GM19025 (cell line): ENCODE measurements around the gene MAVS.
"Not testable (repeated sequence)": the region's sequence is repeated elsewhere in the genome, so short reads cannot be mapped to it uniquely, and the experiment has no call there.

Experiments
- ATAC-seq: cut with Tn5 transposase; IDR thresholded peaks from one replicate; pipeline ENCODE4 v1.9.1; 2021; ENCODE audit warnings: mild to moderate bottlenecking, low read depth, moderate library complexity; ENCODE audit not compliant: unreplicated experiment

The MAVS gene

DNA sequence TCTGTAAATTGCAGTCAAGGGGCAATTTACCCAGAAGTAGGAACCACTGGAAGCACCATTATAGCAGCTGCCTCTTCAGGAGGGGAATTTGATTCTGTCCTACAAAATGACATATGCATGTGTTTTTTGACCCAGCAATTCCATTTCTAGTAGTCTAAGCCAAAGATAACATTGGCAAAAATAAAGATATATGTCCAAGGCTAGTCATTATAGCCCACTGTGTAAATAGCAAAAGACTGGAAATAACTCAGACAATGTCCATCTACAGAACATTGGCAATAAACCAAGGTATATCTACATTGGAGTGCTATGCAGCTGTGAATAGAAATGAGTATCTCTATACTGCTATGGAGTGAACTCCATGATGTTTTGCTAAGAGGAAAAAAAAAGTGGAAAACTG lies 30.0 kb downstream of the MAVS start:
- no peak for ATAC-seq

DNA sequence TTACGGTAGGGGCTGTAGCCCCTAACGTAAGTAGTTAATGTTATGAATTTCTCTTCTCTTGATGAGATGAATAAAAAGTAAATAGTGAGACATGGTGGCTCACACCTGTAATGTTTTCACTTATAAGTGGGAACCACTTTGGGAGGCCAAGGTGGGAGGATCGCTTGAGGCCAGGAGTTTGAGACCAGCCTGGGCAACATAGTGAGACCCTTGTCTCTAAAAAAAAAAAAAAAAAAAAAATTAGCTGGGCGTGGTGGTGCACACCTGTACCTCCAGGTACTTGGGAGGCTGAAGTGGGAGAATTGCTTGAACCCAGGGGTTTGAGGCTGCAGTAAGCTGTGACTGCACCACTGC lies 32.3 kb downstream of the MAVS start:
- not testable (repeated sequence) for ATAC-seq

DNA sequence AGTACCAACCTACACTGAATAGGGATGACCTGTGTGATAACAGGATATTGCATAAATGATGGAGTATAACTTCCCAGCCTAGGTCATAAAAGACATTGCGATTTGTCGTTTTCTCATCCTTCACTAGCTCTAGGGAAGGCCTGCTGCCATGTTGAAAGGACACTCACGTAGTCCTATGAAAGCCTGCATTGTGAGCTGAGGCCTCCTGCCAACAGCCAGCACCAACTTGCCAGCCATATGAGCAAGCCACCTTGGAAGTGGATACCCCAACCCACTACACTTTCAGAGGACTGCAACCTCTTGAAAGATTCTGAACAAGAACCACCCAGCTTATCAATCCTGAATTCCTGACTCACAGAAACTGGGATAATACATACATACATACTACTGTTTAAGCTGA lies 39.1 kb downstream of the MAVS start:
- ATAC-seq = no peak

DNA sequence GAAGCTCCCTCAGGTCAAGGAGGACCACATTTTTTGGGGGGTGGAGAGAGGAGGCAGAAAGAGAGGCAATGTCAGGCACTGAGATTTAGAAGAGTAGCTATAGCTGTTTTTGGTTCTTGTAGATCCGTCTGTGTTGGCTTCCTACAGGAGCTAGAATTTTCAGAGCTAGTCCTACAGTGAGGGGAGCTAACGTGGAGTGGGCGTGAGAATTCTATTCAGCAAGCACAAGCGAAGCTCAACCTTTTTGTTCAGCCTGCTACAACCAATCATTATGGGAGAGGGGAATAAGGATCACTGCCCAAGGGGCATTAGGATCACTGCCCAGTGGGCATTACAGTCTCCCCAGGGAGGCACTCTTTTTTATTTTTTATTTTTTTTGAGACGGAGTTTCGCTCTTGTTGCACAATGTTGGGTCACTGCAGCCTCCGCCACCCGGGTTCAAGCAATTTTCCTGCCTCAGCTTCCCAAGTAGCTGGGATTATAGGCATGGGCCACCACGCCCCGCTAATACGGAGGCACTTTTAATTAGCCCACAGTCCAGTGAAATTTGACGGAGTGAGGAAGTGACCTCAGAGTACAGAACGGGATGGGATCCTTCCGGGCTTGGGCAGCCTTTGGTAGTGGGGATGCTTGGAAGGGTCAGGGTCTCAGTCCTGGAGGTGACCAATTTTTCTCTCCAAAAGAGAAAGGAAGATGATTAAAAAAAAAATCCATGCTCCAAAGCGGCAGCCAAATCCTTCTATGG lies 41.4 kb downstream of the MAVS start:
- no peak for ATAC-seq

DNA sequence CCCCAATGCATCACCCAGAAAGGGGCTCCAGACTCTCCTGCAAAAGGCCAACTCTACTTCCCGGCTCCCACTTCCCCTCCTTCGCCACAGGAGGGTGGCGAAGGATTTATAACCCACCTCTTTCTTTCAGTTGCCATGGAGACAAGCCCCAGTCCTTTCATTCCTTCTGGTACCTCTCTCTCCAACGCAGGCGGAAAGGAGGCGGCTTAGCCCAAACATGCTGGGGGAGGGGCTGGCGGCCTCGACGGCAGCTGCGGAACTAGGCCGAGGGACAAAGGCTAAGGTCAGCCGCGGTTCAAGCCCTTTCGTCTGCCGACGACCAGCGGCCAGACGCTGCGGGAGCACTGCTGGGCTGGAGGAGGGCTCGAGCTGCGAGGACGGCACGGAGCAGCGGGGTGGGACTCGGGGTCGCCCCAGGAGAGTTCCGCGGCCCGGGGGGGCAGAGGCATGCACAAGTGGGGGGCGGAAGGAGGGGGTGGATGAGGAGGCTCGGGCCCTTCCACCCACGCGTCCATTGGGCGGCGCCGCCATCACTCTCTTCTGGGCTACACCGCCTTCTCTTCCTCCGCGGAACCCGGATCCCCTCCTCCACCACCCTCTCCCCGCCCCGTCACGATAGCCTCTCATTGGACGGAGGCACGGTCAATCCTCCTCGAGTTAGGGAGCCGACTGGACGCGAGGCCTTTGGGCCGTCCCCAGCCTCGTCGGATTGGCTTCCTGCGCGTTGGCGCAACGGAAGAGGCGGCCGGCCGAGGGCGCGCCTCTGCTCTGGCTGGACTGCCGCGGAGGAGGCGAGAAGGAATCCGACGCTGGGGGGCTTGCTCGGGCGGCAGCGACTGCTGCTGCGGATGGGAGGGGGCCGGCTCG lies 42.2 kb downstream of the MAVS start, which contains the start of gene PANK2:
Gene PANK2 (plus strand): TSS at position 766 of the 867 bp plus-strand sequence.
- peak; percentile 97 for ATAC-seq

DNA sequence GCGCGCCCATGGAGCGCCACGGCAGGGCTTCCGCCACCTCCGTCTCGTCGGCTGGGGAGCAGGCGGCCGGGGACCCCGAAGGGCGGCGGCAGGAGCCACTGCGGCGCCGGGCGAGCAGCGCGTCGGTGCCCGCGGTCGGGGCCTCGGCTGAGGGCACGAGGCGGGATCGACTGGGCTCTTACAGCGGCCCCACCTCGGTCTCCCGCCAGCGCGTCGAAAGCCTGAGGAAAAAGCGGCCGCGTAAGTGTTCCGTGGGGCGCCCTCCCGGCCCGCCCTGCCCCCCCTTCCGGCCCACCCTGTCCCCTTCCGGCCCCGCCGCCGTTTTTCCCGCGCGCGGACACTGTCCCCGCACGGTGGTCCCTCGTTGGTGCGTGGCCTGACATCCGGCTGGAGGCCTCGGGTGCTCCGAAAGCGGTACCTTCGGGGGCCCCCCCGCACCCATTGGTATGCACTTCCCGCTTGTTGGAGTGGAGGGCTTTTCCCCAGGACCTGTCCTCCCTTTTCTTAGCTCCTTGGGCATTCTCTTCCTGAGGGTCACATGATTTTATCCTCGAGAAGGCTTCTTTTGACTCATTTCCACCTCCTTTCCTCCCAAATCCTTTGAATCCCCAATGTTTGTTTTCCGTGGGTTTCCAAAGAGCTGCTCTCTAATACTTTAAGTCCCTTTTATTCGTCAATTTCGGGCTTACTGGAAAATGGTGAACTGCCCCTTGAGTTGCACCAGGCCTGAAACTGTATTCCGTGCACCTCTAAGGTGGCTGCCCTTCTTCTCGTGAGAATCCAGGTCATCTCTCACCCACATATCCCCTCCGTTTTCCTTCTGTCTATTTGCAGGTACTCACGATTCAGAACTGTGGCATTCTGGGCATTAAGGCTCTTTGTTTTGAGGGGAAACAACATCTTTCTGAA lies 43.1 kb downstream of the MAVS start:
- ATAC-seq = peak; percentile 14

DNA sequence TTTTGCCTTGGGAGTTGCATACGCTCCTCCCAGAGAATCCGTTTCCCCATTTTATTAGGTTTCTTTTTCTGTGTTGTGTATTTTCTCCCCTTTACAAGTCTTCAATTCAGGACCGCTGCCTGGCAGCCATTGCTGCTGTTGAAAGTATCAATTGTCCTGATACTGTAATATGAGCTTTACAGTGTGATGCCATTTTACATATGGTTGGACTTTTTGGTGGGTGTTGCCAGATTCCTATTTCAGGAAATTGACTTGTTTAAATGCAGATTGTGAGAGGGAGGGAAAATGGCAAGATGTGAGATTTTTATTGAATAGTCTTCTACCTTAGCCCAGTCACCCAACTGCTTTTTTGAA lies 43.7 kb downstream of the MAVS start:
- ATAC-seq = no peak

DNA sequence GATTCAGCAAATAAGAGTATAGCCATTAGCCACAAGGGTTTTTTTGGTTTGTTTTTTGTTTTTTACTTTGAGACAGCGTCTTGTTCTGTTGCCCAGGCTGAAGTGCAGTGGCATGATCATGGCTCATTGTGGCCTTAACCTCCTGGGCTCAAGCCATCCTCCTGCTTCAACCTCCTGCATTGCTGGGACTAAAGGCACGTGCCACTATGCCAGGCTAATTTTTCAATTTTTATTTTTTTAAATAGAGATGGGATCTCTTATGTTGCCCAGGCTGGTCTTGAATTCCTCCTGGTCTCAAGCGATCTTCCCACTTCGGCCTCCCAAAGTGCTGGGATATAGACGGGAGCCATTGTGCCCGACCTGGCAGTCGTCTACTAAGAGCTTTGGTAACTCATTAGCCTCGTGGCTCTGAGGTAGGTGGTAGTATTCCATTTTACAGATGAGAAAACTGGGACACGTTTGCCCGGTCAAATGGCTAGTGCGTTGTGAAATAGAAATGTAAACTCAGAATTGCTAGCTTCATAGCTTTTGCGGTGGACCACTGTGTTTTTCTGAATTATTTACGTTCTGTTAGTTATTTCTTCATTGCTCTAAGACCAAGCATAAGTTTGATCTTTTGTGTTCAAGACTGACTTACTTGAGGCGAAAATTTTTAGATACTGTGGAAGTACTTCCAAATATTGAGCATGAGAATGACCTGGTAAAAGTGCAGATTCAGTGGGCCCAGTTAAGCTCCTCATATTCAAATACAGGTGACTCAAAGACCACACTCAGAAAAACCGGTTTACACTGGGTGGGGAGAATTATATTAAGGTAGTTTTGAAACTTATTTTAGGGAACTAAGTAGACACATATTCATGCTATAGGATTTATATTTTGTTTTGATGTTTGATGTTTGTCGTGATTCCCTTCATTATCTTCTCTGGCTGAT lies 44.6 kb downstream of the MAVS start:
- ATAC-seq = no peak

DNA sequence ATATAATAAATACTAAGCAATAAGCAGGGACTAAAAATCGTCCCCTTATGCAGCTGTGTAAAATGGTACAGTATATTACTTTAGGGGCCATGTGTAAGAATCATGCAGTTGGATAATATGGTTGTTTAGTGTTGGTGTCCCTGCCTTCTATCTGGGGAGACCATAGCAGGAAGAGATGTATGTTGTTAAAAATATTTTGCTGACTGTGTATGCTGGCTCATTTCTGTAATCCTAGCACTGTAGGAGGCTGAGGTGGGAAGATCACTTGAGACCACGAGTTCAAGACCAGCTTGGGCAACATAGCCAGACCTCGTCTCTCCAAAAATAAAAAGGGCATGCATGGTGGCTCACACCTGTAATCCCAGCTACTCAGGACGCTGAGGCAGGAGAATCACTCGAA lies 48.2 kb downstream of the MAVS start:
- ATAC-seq = no peak

DNA sequence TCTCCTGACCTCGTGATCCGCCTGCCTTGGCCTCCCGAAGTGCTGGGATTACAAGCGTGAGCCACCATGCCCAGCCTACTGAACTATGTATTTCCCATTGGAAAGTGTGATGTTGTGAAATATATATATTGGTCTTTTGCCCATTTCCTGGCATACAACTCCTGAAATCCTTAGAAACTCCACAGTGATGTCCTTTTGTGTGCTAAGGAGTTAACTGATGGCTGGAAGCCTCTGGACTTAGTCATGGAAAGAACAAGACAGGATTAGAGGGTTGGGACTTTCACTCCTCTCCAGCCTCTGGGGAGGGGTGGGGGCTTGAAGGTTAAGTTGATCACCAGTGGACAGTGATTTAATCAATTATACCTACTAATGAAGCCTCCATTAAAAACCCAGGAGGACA lies 49.7 kb downstream of the MAVS start:
- no peak for ATAC-seq

DNA sequence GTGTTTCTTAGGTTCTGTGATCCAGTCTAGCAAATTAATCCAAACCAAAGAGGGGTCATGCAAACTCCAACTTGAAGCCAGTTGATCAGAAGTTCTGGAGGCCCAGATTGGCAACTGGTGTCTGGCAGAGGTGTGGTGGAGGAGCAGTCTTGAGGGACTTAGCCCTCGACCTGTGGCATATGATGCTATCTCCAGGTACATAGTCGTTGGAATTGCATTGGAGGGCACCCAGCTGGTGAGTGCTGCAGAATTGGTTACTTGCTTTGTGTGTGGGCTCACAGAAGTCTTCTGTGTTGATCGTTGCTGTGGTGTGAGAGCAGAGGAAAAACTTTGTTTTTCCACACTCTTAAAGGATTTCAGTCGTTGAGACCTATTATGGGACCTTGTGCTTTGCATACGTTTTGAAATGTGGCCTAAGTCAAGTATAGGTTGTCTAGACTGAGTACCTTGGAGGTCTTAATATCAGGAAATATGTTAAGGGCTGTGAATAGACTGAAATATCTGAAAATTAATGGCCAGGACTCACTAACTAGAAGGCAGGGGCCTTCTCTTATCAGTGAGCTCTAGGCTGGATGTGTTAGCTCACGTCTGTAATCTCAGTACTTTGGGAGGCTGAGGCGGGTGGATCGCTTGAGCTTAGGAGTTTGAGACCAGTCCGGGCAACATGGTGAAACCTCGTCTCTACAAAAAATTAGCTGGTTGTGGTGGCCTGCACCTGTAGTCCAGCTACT lies 50.4 kb downstream of the MAVS start:
- no peak for ATAC-seq

DNA sequence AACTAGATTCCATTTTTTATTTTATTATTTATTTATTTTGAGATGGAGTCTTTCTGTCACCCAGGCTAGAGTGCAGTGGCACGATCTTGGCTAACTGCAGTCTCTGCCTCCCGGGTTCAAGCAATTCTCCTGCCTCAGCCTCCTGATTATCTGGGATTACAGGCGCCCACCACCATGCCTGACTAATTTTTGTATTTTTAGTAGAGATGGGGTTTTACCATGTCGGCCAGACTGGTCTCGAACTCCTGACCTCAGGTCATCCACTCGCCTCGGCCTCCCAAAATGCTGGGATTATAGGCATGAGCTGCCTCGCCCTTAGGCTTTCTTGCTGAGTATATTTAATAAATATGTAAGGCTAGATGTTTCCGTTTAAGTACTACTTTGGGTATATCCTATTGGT lies 51.5 kb downstream of the MAVS start:
- not testable (repeated sequence) for ATAC-seq

DNA sequence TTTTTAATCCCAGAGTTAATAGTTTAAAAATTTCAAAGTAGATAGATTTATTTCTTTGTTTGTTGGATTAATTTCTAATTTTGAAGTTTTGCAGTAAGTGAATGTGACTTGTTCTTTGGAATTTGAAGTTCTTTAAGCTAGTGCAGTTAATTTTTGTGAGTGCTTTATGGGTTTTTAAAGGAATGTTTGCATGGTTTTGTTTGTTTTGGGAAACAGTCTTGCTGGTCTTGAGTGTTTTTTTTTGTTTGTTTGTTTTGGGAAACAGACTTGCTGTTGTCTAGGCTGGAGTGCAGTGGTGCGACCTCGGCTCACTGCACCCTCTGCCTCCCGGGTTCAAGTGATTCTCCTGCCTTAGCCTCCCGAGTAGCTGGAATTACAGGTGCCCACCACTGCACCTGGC lies 52.0 kb downstream of the MAVS start:
- ATAC-seq = no peak

DNA sequence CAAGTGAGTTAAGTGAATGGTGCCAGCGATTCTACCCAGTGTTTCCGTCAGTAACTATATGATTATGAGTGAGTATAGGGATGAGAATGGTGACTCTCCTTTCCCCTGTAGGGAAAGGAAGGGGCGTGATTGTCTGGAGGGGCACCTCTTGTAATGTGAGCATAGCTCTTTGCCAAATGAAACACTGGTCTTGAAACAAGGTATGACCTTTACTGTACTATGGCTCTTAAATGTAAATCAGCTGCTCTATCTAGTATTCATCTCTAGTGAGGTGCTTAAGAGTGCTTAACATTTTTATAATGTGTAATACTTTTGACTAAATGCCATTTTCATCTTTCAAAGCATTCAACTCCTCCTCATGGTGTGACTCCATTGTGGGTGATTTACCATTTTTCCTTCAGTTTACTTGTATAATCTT lies 53.6 kb downstream of the MAVS start:
- ATAC-seq = no peak

DNA sequence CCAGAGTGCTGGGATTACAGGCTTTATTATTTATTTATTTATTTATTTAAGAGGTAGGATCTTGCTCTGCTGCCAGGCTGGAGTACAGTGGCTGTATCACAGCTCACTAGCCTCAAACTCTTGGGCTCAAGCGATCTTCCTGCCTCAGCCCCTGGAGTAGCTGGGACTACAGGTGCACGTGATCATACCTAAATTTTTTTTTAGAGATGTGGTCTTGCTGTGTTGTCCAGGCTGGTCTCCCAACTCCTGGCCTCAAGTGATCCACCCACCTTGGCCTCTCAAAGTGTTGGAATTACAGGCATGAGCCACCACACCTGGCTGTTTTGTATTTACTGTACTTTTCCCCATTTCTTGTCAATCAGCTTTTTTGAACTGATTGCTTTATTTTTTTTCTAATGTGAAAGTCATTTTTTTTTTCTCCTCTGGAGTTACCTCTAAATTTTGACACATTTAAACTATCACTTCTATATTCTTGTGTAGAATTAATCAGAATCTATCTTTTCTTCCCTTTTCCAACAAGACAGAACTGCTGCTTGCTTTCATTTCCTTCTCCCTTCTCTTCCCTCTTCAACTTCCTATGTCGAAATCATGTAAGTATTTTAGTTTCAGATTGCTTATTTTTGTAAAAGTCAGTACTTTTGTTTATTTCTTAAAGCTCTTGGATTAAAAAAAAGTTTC lies 54.5 kb downstream of the MAVS start:
- ATAC-seq = no peak

DNA sequence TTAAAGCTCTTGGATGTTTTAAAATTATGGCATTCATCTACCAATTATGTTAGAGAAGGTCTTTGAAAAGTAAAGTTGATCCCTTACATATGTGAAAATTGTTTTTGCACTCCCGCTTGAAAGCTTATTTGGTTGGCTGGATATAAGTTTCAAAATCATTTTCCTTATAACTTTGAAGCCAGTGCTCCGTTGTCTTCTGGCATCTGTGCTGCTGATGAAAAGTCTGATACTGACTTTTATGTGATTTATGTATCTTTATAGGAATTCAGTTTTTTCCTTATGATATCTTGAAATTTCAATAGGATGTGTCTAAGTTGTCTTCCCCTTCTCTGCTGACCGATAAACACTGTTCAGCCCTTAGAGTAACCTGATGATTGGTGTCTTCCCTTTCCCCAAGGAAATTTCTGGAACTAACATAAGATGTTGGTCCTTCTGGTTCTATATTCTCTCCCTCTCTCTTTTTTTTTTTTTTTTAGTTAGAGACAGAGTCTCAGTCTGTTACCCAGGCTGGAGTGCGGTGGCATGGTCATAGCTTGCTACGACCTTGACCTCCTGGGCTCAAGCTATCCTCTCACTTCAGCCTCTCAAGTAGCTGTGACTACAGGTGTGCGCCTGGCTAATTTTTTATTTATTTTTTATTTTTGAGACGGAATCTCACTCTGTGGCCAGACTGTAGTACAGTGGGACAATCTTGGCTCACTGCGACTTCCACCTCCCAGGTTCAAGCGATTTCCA lies 55.2 kb downstream of the MAVS start:
- ATAC-seq = no peak

DNA sequence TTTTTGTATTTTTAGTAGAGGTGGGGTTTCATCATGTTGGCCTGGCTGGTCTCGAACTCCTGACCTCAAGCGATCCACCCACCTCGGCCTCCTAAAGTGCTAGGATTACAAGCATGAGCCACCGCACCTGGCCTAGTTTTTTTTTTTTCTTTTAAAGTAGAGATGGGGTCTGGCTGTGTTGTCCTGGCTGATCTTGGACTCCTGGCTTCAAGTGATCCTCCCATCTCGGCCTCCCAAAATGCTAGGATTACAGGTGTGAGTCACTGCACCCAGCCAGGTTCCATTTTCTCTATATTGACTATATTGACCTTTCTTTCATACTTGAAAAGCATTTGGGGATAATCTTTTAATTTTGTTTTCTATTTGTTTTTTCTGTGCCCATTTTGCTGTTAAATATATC lies 55.8 kb downstream of the MAVS start:
- ATAC-seq = no peak

DNA sequence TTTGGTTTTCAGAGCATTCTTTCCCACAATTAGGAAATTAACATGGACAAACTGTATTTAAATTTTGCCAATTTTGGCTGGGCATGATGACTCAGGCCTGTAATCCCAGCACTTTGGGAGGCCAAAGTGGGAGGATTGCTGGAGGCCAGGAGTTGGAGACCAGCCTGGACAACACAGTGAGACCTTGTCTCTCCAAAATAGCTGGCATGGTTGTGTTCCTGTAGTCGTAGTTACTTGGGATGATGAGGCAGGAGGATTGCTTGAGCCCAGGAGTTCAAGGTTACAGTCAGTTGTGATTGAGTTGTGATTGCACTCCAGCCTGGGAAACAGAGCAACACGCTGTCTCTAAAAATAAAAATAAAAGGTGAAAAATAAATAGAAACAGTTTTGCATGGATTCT lies 57.6 kb downstream of the MAVS start:
- ATAC-seq = no peak
